ENCODE data around the gene PELI3. TPM values are rescaled to one million over a fixed set of nuclear protein-coding genes. Genes with fewer than 3 reads are reported as not detected.
"Not testable (repeated sequence)": the region's sequence is repeated elsewhere in the genome, so short reads cannot be mapped to it uniquely, and the experiment has no call there.

Gene PELI3
- polyA plus RNA-seq, 1 experiment = 8.0 TPM

DNA sequence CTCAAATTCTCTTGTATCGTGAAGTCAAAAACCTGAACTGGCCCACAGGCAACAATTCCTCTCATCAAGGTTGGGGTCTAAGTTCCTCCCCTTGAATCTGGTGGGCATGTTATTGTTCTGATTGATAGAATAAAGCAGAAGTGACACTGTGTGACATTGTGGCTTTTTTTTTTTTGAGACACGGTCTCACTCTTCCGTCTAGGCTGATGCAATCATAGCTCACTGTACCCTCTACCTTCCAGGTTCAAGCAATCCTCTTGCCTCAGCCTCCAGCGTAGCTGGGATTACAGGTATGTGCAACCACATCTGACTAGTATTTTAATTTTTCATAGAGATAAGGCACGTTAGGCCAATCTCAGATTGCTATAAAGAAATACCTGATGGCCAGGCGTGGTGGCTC is 8.9 kb upstream of the PELI3 start:
- Histone ChIP-seq H3K36me3 (ENCODE audit: control insufficient read depth, insufficient read depth, low read length) (no peaks in the 10 kb centered on the region), H3K4me3 (ENCODE audit: low read depth, low read length) (no peak overlapping the region), H3K27me3 (ENCODE audit: control insufficient read depth, insufficient read depth, low read length) (peaks cover 10% of the 10 kb centered on the region)
- DNase-seq (ENCODE audit: low read depth) = no peak
- CTCF ChIA-PET = interaction anchor here (0.7 to 2.4 kb wide), 3 partner anchors 9 to 21 kb away, joined by 3 to 14 read pairs (median 3); partner anchors contain the start of genes MRPL11 and PELI3
- POLR2A ChIA-PET = no interaction called here
- no peak for TF ChIP-seq CTCF (IDR thresholded peaks at IDR 0.05; ENCODE audit: insufficient read depth, low read depth, low read length)

DNA sequence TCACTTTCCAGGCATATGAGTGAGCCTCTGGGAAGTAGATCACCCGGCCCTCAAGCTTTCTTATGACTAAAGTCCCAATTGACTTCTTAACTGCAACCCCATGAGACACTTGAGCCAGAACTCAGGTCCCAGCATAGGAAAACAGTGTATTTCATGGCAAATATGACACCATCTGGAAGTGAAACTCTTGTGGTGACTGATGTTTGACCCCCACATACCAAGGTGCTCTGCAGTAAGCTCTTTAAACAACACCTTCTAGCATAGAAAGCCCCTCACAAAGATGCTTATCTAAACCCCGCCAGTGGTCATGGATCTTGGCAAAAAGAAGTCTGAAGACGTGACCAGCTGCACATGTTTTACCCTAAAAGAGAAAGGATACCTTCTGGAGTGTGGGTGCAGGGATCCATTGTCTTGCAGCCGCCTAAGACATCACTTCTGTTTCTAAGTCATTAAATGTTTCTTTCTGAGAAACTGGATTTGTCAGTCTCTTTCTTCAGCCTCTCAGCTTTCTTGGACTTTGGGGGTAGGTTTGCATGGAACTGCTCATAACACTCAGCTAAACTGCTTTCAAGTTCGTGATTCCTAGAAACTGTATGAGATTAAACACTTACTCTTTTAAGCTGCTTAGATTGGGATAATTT is 7.4 kb upstream of the PELI3 start:
- Histone ChIP-seq H3K4me3 (ENCODE audit: low read depth, low read length) (no peak overlapping the region), H3K27me3 (ENCODE audit: control insufficient read depth, insufficient read depth, low read length) (peaks cover 5% of the 10 kb centered on the region), H3K36me3 (ENCODE audit: control insufficient read depth, insufficient read depth, low read length) (no peaks in the 10 kb centered on the region)
- ChIA-PET POLR2A (no interaction called here), CTCF (interaction anchor here (1.0 to 2.4 kb wide), 4 partner anchors 12 to 73 kb away, joined by 3 to 14 read pairs (median 4); partner anchors contain the start of gene MRPL11)
- no peak for DNase-seq (ENCODE audit: low read depth)
- TF ChIP-seq CTCF (IDR thresholded peaks at IDR 0.05; ENCODE audit: insufficient read depth, low read depth, low read length) = no peak

DNA sequence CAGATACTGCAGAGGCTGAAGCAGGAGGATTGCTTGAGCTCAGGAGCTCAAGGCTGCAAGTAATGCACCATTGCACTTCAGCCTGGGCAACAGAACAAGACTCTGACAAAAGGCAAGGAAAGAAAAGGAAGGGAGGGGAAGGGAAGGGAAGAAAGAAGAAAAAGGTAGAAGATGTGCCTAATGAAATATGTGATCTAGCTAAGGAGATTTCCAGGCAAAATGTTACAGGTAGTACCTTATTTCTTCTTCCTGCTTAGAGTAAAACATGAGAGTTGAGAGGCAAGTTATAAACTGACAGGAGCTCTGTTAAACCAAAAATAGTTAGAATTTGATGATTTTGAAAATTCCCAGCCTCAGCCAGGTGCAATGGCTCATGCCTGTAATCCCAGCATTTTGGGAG is 4.7 kb upstream of the PELI3 start:
- DNase-seq (ENCODE audit: low read depth) = no peak
- POLR2A ChIA-PET = no interaction called here
- no peak overlapping the region for H3K4me3 ChIP-seq (ENCODE audit: low read depth, low read length)
- H3K27me3 ChIP-seq (ENCODE audit: control insufficient read depth, insufficient read depth, low read length) = no peaks in the 10 kb centered on the region; the same call in 1 of the 2 replicates
- CTCF ChIA-PET = interaction anchor here (1.0 kb wide), 1 partner anchor 17 kb away, joined by 6 read pairs; no protein-coding TSS in a partner anchor
- TF ChIP-seq CTCF (IDR thresholded peaks at IDR 0.05; ENCODE audit: insufficient read depth, low read depth, low read length) = no peak
- no peaks in the 10 kb centered on the region for H3K36me3 ChIP-seq (ENCODE audit: control insufficient read depth, insufficient read depth, low read length)

DNA sequence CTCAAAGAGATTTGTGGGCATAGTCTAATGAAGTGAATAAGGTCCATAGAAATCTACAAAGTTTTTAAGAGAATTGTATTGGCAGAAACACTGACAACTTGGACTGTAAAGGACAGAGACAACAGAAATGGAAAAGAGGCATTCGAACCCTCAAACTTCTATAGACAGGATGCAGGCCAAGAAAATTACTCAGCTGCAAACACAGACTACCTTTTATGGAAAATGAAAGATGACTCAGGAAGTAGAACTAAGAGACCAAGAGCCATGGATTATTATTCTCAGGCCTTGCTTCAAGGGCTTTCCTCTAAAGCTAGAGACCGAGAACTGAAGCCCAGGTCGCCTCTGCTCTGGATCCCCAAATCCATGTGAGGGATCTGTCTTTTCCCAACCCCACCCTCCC is 3.8 kb upstream of the PELI3 start:
- ChIA-PET POLR2A (no interaction called here), CTCF (no interaction called here)
- no peak for TF ChIP-seq CTCF (IDR thresholded peaks at IDR 0.05; ENCODE audit: insufficient read depth, low read depth, low read length)
- H3K27me3 ChIP-seq (ENCODE audit: control insufficient read depth, insufficient read depth, low read length) = no peaks in the 10 kb centered on the region; the same call in 1 of the 2 replicates
- H3K4me3 ChIP-seq (ENCODE audit: low read depth, low read length) = no peak overlapping the region
- no peaks in the 10 kb centered on the region for H3K36me3 ChIP-seq (ENCODE audit: control insufficient read depth, insufficient read depth, low read length)
- DNase-seq (ENCODE audit: low read depth) = no peak

- H3K36me3 ChIP-seq (ENCODE audit: control insufficient read depth, insufficient read depth, low read length); H3K4me3 ChIP-seq (ENCODE audit: low read depth, low read length); H3K27me3 ChIP-seq (ENCODE audit: control insufficient read depth, insufficient read depth, low read length); POLR2A ChIA-PET; DNase-seq (ENCODE audit: low read depth): not testable (repeated sequence)
- CTCF ChIA-PET = interaction anchor here (1.3 kb wide), 1 partner anchor 78 kb away, joined by 3 read pairs; no protein-coding TSS in a partner anchor
Observed at GRCh38 chr11:66464116-66464515, 2.6 kb upstream of the PELI3 start.

Measured in BJ (cell line).